K562 (cell line): ENCODE results near the gene RAB43. TPM values are rescaled to one million over a fixed set of nuclear protein-coding genes. Genes with fewer than 3 reads are reported as not detected.

ENCODE experiments used
- ATAC-seq: fragments of 200-7000 bp; cut with Tn5 transposase; 3 replicates; pipeline ENCODE4 v1.9.1; 2020; ENCODE audit warnings: moderate library complexity
- BruUV-seq: library from RNA; stranded (reverse); fragments of 400-500 nt; replicated peaks from 2 replicates; lab custom pipeline; 2021; lab: Mats Ljungman, UMichigan
- CTCF ChIA-PET: fragments of 300-600 bp; formaldehyde crosslinking; extraction: SDS; loops from one replicate; lab custom pipeline; 2021; ENCODE audit warnings: low intra/inter-chr PET ratio; lab: Yijun Ruan, JAX
- POLR2A ChIA-PET: fragments of 300-600, 350-650 bp; sonication (Branson Sonifier 250); formaldehyde crosslinking; extraction: SDS; loops from one replicate; lab custom pipeline; 2021; ENCODE audit warnings: antibody characterized with exemption, inconsistent platforms; lab: Yijun Ruan, JAX
- DNase-seq, 4 experiments: peaks; one replicate each; pipeline versions ENCODE4 v3.0.0 to v3.0.0-alpha.2; 2011 to 2018; ENCODE audit warnings: low spot score in 3 of 4, mixed read lengths in 3 of 4; ENCODE audit errors: extremely low read depth in 1 of 4
- FAIRE-seq: peaks from 2 replicates; lab custom pipeline; 2011; peaks lifted over from hg19 to GRCh38; lab: Jason Lieb, UNC
- H2AFZ ChIP-seq: 2 replicates; pipeline ENCODE4 v1.6.0; 2011; ENCODE audit warnings: low read depth, low read length, control low read depth, inconsistent platforms
- H3K27ac ChIP-seq: fragments of 200-600 bp; 3 replicates; pipeline ENCODE4 v1.8.0; 2011; ENCODE audit warnings: low read depth, mild to moderate bottlenecking, control low read depth, inconsistent platforms, low read length, moderate library complexity, mixed read lengths; ENCODE audit errors: extremely low read depth
- H3K27me3 ChIP-seq, 2 experiments: fragments of 300-600 bp in 1 of 2; 2 replicates in 1 of 2; 3 replicates in 1 of 2; pipeline versions ENCODE4 v1.6.0 to v1.8.0; 2011; ENCODE audit warnings: inconsistent platforms in 2 of 2, low read length in 2 of 2, mild to moderate bottlenecking in 1 of 2, mixed read lengths in 1 of 2, moderate library complexity in 1 of 2; ENCODE audit not compliant: control insufficient read depth in 2 of 2, insufficient read depth in 2 of 2
- H3K36me3 ChIP-seq: fragments of 300-600 bp; 3 replicates; pipeline ENCODE4 v1.8.0; 2011; ENCODE audit warnings: mild to moderate bottlenecking, low read length, inconsistent platforms; ENCODE audit not compliant: control insufficient read depth, insufficient read depth
- H3K4me1 ChIP-seq, 2 experiments: fragments of 200-600 bp in 1 of 2; replicated peaks in 1 of 2; 2 replicates in 1 of 2; 3 replicates in 1 of 2; pipeline versions ENCODE4 v1.5.1 to v1.8.0; 2011; ENCODE audit warnings: inconsistent platforms in 2 of 2, low read length in 2 of 2, mild to moderate bottlenecking in 1 of 2, mixed read lengths in 1 of 2, moderate library complexity in 1 of 2; ENCODE audit not compliant: control insufficient read depth in 2 of 2, insufficient read depth in 2 of 2
- H3K4me2 ChIP-seq: 2 replicates; pipeline ENCODE4 v1.6.1; 2011; ENCODE audit warnings: low read length, control low read depth, inconsistent platforms, mixed read lengths; ENCODE audit not compliant: insufficient read depth
- H3K4me3 ChIP-seq: fragments of 200-600 bp; sonication (generic), shearing (Covaris generic); 2 replicates; pipeline ENCODE4 v1.5.1; 2016; ENCODE audit warnings: control low read depth, inconsistent platforms
- H3K79me2 ChIP-seq: fragments of 200-600 bp; 3 replicates; pipeline ENCODE4 v1.8.0; 2011; ENCODE audit warnings: low read length, inconsistent platforms; ENCODE audit not compliant: control insufficient read depth, insufficient read depth
- H3K9ac ChIP-seq, 2 experiments: 2 replicates each; pipeline versions ENCODE4 v1.6.0 to v1.6.1; 2011; ENCODE audit warnings: low read depth in 2 of 2, low read length in 2 of 2, control low read depth in 1 of 2, inconsistent platforms in 1 of 2, mild to moderate bottlenecking in 1 of 2, mixed read lengths in 1 of 2; ENCODE audit not compliant: insufficient read depth in 1 of 2
- H3K9me1 ChIP-seq: one replicate; pipeline ENCODE4 v1.6.0; 2011; ENCODE audit warnings: inconsistent platforms, mild to moderate bottlenecking, low read length, moderate library complexity; ENCODE audit not compliant: control insufficient read depth, insufficient read depth
- H3K9me3 ChIP-seq: replicated peaks from 2 replicates; pipeline ENCODE4 v1.5.1; 2011; ENCODE audit warnings: low read depth, low read length, inconsistent platforms; ENCODE audit not compliant: control insufficient read depth, insufficient read depth
- H4K20me1 ChIP-seq: replicated peaks from 2 replicates; pipeline ENCODE4 v1.6.1; 2011; ENCODE audit warnings: low read length, inconsistent platforms, mixed read lengths; ENCODE audit not compliant: control insufficient read depth, insufficient read depth
- ZKSCAN1 ChIP-seq: fragments of 150-350 bp; IDR thresholded peaks from 2 replicates; pipeline ENCODE4 v1.6.1; 2016; ENCODE audit warnings: low read depth, low read length
- ZNF143 ChIP-seq: sonication (generic); formaldehyde crosslinking; IDR thresholded peaks from 2 replicates; pipeline ENCODE4 v1.9.0; 2022; ENCODE audit warnings: mild to moderate bottlenecking, missing genetic modification reagents
- ZNF224 ChIP-seq: sonication (generic); formaldehyde crosslinking; IDR thresholded peaks from 2 replicates; pipeline ENCODE4 v1.8.0; 2022; ENCODE audit warnings: mild to moderate bottlenecking, missing genetic modification reagents
- ZNF707 ChIP-seq: fragments of 250-450 bp; sonication (Bioruptor Pico); conservative IDR thresholded peaks from 2 replicates; pipeline ENCODE4 v1.8.0; 2022; ENCODE audit warnings: inconsistent platforms, mild to moderate bottlenecking, moderate library complexity
- WGBS: fragments of 100-300 bp; shearing (Covaris generic); methylation state at CpG from one replicate; pipeline ENCODE4 v1.1.6; 2016; ENCODE audit warnings: low coverage, mixed read lengths; ENCODE audit not compliant: insufficient coverage; ENCODE audit errors: missing lambda C conversion rate; 5-methylcytosine and 5-hydroxymethylcytosine counted together
- in situ Hi-C: fragments of 300-500 bp; cut with MboI; formaldehyde crosslinking; loops from 4 replicates; pipeline ENCODE4 v1.15.0; 2018; ENCODE audit warnings: inconsistent platforms, mixed read lengths
- intact Hi-C: fragments of 100-400 bp; cut with micrococcal nuclease; formaldehyde crosslinking; loops from 2 replicates; pipeline ENCODE4 v1.14.2; 2022
- polyA plus RNA-seq, 8 experiments: library from polyadenylated mRNA; depleted of rRNA in 4 of 8; stranded (reverse) in 5 of 8; unstranded in 3 of 8; fragments of >200 nt; fragmentation: Nextera tagmentation in 2 of 8; fragmentation: Illumina TruSeq in 1 of 8; extraction: Ambion mirVana in 2 of 8; extraction: Trizol in 1 of 8; gene quantifications; 2 replicates each; pipeline versions ENCODE4 v1.2.1 to v1.2.3, GENCODE V29; 2011 to 2014; ENCODE audit warnings: inconsistent platforms in 1 of 8, missing spikeins in 1 of 8
- total RNA-seq, 7 experiments: library from RNA; depleted of rRNA in 6 of 7; stranded (reverse); fragments of >200 nt in 6 of 7; fragmentation: Illumina TruSeq in 2 of 7; extraction: Trizol in 2 of 7; gene quantifications; 2 replicates each; pipeline versions ENCODE4 v1.2.1 to v1.2.3, GENCODE V29; 2011 to 2021; ENCODE audit warnings: low replicate concordance in 1 of 7
- TF ChIP-seq, protein P1 (sequence below), 2 experiments: IDR thresholded peaks; 2 replicates each; pipeline ENCODE4 v1.6.1; 2012; ENCODE audit warnings: improper control_type of control experiment in 2 of 2, low read depth in 2 of 2, low read length in 2 of 2, borderline replicate concordance in 1 of 2

Gene RAB43
- total and polyA plus RNA-seq, 9 of the 15 experiments (the other 6 are each of a cell fraction or from before 2014, with no cell fraction given) = 0.04 to 6.8 (median 1.7) TPM; not detected in 2

DNA sequence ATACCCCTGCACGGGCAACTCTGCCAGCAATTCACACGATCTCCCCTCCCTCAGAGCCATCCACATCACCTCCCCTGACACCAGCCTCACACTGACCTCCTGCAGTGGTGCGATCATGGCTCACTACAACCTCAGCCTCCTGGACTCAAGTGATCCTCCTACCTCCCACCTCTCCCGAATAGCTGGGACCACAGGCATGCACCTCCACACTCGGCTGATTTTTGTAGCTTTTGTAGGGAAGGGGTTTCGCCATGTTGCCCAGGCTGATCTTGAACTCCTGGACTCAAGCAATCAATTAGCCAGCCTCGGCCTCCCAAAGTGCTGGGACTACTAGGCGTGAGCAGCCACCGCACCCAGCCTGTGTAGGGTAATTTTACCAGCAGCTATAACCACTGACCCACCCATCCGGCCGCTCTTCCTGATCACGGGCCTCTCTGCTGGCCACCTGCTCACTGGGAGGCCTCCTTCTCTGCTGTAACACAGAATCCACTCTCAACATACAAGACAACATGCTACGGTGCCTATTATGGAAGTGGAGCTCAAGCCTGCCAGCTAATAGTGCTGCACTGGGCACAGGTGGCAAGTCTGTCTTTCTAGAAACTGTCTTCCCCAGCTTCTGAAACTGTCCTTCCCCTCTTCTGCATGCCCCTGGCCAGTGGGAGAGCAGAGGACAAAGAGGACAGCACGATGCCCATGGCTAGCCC lies 56.4 kb downstream of the RAB43 start:
- H3K4me2 ChIP-seq = no peak overlapping the region
- no peaks in the 10 kb centered on the region for H3K9me3 ChIP-seq
- DNase-seq = no peak
- H3K36me3 ChIP-seq = no peaks in the 10 kb centered on the region
- ChIA-PET POLR2A (no interaction called here), CTCF (no interaction called here)
- no peak for ATAC-seq
- in situ Hi-C loops (no loop called here), intact Hi-C loops (no loop called here)
- no peak overlapping the region for H2AFZ ChIP-seq
- no TSS peak for BruUV-seq
- H4K20me1 ChIP-seq = no peaks in the 10 kb centered on the region
- H3K79me2 ChIP-seq = no peaks in the 10 kb centered on the region
- FAIRE-seq = no peak
- H3K4me1 ChIP-seq = peaks cover 0 to 14% of the 10 kb centered on the region in 2 experiments; a peak in 3 of 5 replicates
- H3K9me1 ChIP-seq = no peaks in the 10 kb centered on the region
- no peak overlapping the region for H3K4me3 ChIP-seq
- WGBS = 44% methylated on average over 11 of the region's 14 CpGs
- TF ChIP-seq, protein P1, sequence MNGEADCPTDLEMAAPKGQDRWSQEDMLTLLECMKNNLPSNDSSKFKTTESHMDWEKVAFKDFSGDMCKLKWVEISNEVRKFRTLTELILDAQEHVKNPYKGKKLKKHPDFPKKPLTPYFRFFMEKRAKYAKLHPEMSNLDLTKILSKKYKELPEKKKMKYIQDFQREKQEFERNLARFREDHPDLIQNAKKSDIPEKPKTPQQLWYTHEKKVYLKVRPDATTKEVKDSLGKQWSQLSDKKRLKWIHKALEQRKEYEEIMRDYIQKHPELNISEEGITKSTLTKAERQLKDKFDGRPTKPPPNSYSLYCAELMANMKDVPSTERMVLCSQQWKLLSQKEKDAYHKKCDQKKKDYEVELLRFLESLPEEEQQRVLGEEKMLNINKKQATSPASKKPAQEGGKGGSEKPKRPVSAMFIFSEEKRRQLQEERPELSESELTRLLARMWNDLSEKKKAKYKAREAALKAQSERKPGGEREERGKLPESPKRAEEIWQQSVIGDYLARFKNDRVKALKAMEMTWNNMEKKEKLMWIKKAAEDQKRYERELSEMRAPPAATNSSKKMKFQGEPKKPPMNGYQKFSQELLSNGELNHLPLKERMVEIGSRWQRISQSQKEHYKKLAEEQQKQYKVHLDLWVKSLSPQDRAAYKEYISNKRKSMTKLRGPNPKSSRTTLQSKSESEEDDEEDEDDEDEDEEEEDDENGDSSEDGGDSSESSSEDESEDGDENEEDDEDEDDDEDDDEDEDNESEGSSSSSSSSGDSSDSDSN (IDR thresholded peaks at IDR 0.05; ENCODE audit: borderline replicate concordance in 1 of 2, low read depth in 2 of 2, low read length in 2 of 2) = no peak
- TF ChIP-seq ZNF707 (CRISPR knock-in tag) = no peak
- TF ChIP-seq ZNF143 (CRISPR knock-in tag) = no peak
- no peak for TF ChIP-seq ZKSCAN1
- TF ChIP-seq ZNF224 = no peak
- H3K27ac ChIP-seq = no peak overlapping the region
- H3K27me3 ChIP-seq = no peaks in the 10 kb centered on the region
- H3K9ac ChIP-seq = no peak overlapping the region
